B cell (primary cell): ENCODE results near the gene EEF1AKMT3. TPM values are rescaled to one million over a fixed set of nuclear protein-coding genes. Genes with fewer than 3 reads are reported as not detected.

ENCODE experiments used
- ATAC-seq: fragments of 200-7000 bp; cut with Tn5 transposase; one replicate; pipeline ENCODE4 v1.10.0; 2021; ENCODE audit warnings: low read depth, mild to moderate bottlenecking, moderate number of reproducible peaks, moderate library complexity
- CTCF ChIA-PET: fragments of 350-600 bp; sonication (Branson Sonifier 250); formaldehyde crosslinking; loops from one replicate; lab custom pipeline; 2021; ENCODE audit warnings: antibody characterized with exemption, inconsistent platforms; lab: Charles Lee
- POLR2A ChIA-PET: fragments of 350-600 bp; sonication (Branson Sonifier 250); formaldehyde crosslinking; loops from one replicate; lab custom pipeline; 2021; ENCODE audit warnings: antibody characterized with exemption; lab: Charles Lee
- DNase-seq: peaks from one replicate; pipeline ENCODE4 v3.0.0; 2013
- H2AFZ ChIP-seq: 2 replicates; pipeline ENCODE4 v1.6.1; 2012; ENCODE audit warnings: mild to moderate bottlenecking, low read depth, low read length; ENCODE audit not compliant: insufficient read depth, poor library complexity, severe bottlenecking
- H3K27ac ChIP-seq, 2 donors: 1 replicate in 1 of 2; 2 replicates in 1 of 2; pipeline ENCODE4 v1.5.1; 2012 to 2013; ENCODE audit warnings: low read length in 2 of 2, mild to moderate bottlenecking in 2 of 2, moderate library complexity in 1 of 2
- H3K27me3 ChIP-seq, 4 experiments: fragments of 200-600 bp in 1 of 4; sonication (generic) in 1 of 4; replicated peaks in 1 of 4; 1 replicate in 2 of 4; 2 replicates in 2 of 4; pipeline versions ENCODE4 v1.6.1 to v1.7.0; 2013 to 2016; ENCODE audit warnings: low read length in 3 of 4, mild to moderate bottlenecking in 2 of 4, mixed read lengths in 1 of 4, moderate library complexity in 1 of 4; ENCODE audit not compliant: insufficient read depth in 4 of 4, control insufficient read depth in 3 of 4; ENCODE audit errors: control extremely low read depth in 1 of 4
- H3K36me3 ChIP-seq, 2 experiments: replicated peaks in 1 of 2; 1 replicate in 1 of 2; 2 replicates in 1 of 2; pipeline versions ENCODE4 v1.6.1 to v1.7.1; 2013; ENCODE audit warnings: low read length in 1 of 2; ENCODE audit not compliant: insufficient read depth in 2 of 2, control insufficient read depth in 1 of 2; ENCODE audit errors: control extremely low read depth in 1 of 2, extremely low read depth in 1 of 2
- H3K4me1 ChIP-seq, 2 donors: fragments of 200-600 bp in 1 of 2; sonication (generic) in 1 of 2; 1 replicate in 1 of 2; 2 replicates in 1 of 2; pipeline versions ENCODE4 v1.5.1 to v1.6.1; 2013 to 2017; ENCODE audit warnings: low read length in 2 of 2; ENCODE audit not compliant: control insufficient read depth in 2 of 2, insufficient read depth in 2 of 2
- H3K4me2 ChIP-seq: replicated peaks from 2 replicates; pipeline ENCODE3; 2012; ENCODE audit warnings: mild to moderate bottlenecking, low read depth, low read length; ENCODE audit not compliant: poor library complexity, severe bottlenecking
- H3K4me3 ChIP-seq, 5 experiments: fragments of 200-600 bp in 1 of 5; sonication (generic) in 1 of 5; 1 replicate in 3 of 5; 2 replicates in 2 of 5; pipeline versions ENCODE4 v1.5.1 to v1.7.0; 2011 to 2016; ENCODE audit warnings: low read length in 4 of 5, mild to moderate bottlenecking in 4 of 5, low read depth in 2 of 5, control low read depth in 1 of 5, moderate library complexity in 1 of 5; ENCODE audit not compliant: insufficient read depth in 1 of 5; ENCODE audit errors: control extremely low read depth in 1 of 5, extremely low read depth in 1 of 5
- H3K79me2 ChIP-seq: fragments of 200-600 bp; sonication (generic); one replicate; pipeline ENCODE4 v1.6.0; 2016; ENCODE audit warnings: low read length; ENCODE audit not compliant: control insufficient read depth, insufficient read depth
- H3K9ac ChIP-seq: fragments of 200-600 bp; sonication (generic); 2 replicates; pipeline ENCODE4 v1.6.1; 2017; ENCODE audit warnings: mild to moderate bottlenecking, low read length, moderate library complexity
- H3K9me3 ChIP-seq, 3 donors: one replicate each; pipeline versions ENCODE4 v1.6.1 to v1.7.1; 2013; ENCODE audit warnings: low read length in 2 of 3; ENCODE audit not compliant: control insufficient read depth in 2 of 3, insufficient read depth in 1 of 3; ENCODE audit errors: control extremely low read depth in 1 of 3
- H4K20me1 ChIP-seq: 2 replicates; pipeline ENCODE4 v1.6.0; 2012; ENCODE audit warnings: mild to moderate bottlenecking, low read length; ENCODE audit not compliant: insufficient read depth, control insufficient read depth, poor library complexity, severe bottlenecking
- H3K27ac Mint-ChIP-seq: one replicate; pipeline ENCODE4 v1.8.0; 2021; ENCODE audit warnings: mixed read lengths
- H3K27me3 Mint-ChIP-seq: one replicate; pipeline ENCODE4 v1.8.0; 2021; ENCODE audit warnings: mixed read lengths
- H3K4me1 Mint-ChIP-seq: one replicate; pipeline ENCODE4 v1.8.0; 2021; ENCODE audit warnings: mixed read lengths
- H3K4me3 Mint-ChIP-seq: one replicate; pipeline ENCODE4 v1.8.0; 2021; ENCODE audit warnings: mixed read lengths
- H3K9me3 Mint-ChIP-seq: one replicate; pipeline ENCODE4 v1.8.0; 2022; ENCODE audit warnings: mixed read lengths; ENCODE audit not compliant: insufficient read depth
- EZH2 ChIP-seq: IDR thresholded peaks from 2 replicates; pipeline ENCODE4 v1.6.1; 2012; ENCODE audit warnings: borderline replicate concordance, low read depth, mild to moderate bottlenecking, moderate library complexity, low read length; ENCODE audit not compliant: insufficient read depth, poor library complexity, severe bottlenecking
- WGBS: methylation state at CpG from one replicate; pipeline ENCODE4 v1.1.5; 2013; ENCODE audit warnings: missing lambda C conversion rate; ENCODE audit not compliant: insufficient coverage; 5-methylcytosine and 5-hydroxymethylcytosine counted together
- intact Hi-C: fragments of 100-400 bp; cut with micrococcal nuclease; formaldehyde crosslinking; loops from one replicate; pipeline ENCODE4 v1.10.0; 2022
- polyA plus RNA-seq: library from polyadenylated mRNA; depleted of rRNA; stranded (reverse); fragments of >200 nt; gene quantifications from 2 replicates; pipeline ENCODE4 v1.2.3, GENCODE V29; 2012
- total RNA-seq, 2 donors: library from RNA; stranded (reverse); fragments of 120-200 nt in 1 of 2; gene quantifications; 1 replicate in 1 of 2; 2 replicates in 1 of 2; pipeline versions ENCODE4 v1.2.3 to v1.2.4, GENCODE V29; 2013 to 2022
- TF ChIP-seq, protein P1 (sequence below): fragments of 200-600 bp; IDR thresholded peaks from one replicate; pipeline ENCODE4 v1.8.0; 2022; ENCODE audit warnings: antibody characterized with exemption, mild to moderate bottlenecking

EEF1AKMT3 gene
- total and polyA plus RNA-seq, 2 donors (not counting 1 experiment from before 2014, with no cell fraction given): 0.89 to 1.3 TPM

GRCh38 chr12:57767876-57768275 lies 4.5 kb upstream of the EEF1AKMT3 start:
- Histone ChIP-seq H2AFZ (no peak overlapping the region), H4K20me1 (peaks cover 15% of the 10 kb centered on the region), H3K27ac (no peak overlapping the region), H3K9me3 (peaks cover 0 to 13% (median 0%) of the 10 kb centered on the region in 3 donors), H3K27me3 (peaks cover 0 to 38% (median 26%) of the 10 kb centered on the region in 4 experiments), H3K36me3 (no peaks in the 10 kb centered on the region), H3K4me1 (peaks cover 40 to 47% of the 10 kb centered on the region in 2 donors), H3K9ac (no peak overlapping the region), H3K4me2 (no peak overlapping the region), H3K79me2 (peaks cover 18% of the 10 kb centered on the region), H3K4me3 (no peak overlapping the region)
- DNase-seq: no peak
- Mint-ChIP-seq H3K27me3 (peaks cover 24% of the 10 kb centered on the region), H3K9me3 (no peaks in the 10 kb centered on the region), H3K4me1 (peaks cover 42% of the 10 kb centered on the region), H3K4me3 (no peak overlapping the region), H3K27ac (no peak overlapping the region)
- POLR2A ChIA-PET: no interaction called here
- intact Hi-C loops: no loop called here
- CTCF ChIA-PET: interaction anchor here (1.1 to 3.0 kb wide), 4 partner anchors 9 to 15 kb away, joined by 3 to 37 read pairs (median 5); partner anchors contain the start of gene TSFM
- WGBS: 100% methylated on average over 1 of the region's 3 CpGs
- no peak for ATAC-seq
- no peak for TF ChIP-seq EZH2
- TF ChIP-seq, protein P1, sequence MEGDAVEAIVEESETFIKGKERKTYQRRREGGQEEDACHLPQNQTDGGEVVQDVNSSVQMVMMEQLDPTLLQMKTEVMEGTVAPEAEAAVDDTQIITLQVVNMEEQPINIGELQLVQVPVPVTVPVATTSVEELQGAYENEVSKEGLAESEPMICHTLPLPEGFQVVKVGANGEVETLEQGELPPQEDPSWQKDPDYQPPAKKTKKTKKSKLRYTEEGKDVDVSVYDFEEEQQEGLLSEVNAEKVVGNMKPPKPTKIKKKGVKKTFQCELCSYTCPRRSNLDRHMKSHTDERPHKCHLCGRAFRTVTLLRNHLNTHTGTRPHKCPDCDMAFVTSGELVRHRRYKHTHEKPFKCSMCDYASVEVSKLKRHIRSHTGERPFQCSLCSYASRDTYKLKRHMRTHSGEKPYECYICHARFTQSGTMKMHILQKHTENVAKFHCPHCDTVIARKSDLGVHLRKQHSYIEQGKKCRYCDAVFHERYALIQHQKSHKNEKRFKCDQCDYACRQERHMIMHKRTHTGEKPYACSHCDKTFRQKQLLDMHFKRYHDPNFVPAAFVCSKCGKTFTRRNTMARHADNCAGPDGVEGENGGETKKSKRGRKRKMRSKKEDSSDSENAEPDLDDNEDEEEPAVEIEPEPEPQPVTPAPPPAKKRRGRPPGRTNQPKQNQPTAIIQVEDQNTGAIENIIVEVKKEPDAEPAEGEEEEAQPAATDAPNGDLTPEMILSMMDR: no peak

GRCh38 chr12:57769594-57769993 lies 2.8 kb upstream of the EEF1AKMT3 start:
- H3K9ac ChIP-seq: no peak overlapping the region
- H2AFZ ChIP-seq: no peak overlapping the region
- 98% methylated on average over 7 of the region's 11 CpGs for WGBS
- POLR2A ChIA-PET: no interaction called here
- no peak overlapping the region for H3K27ac ChIP-seq
- TF ChIP-seq EZH2: no peak
- TF ChIP-seq, protein P1: no peak
- CTCF ChIA-PET: no interaction called here
- H3K27me3 Mint-ChIP-seq: peaks cover 17% of the 10 kb centered on the region
- peaks cover 0 to 13% (median 0%) of the 10 kb centered on the region in 3 donors for H3K9me3 ChIP-seq
- H3K27me3 ChIP-seq: peaks cover 0 to 32% (median 22%) of the 10 kb centered on the region in 4 experiments
- peak; percentile 8 for DNase-seq
- no peak for ATAC-seq
- H3K4me1 Mint-ChIP-seq: peaks cover 36% of the 10 kb centered on the region
- peaks cover 38 to 47% of the 10 kb centered on the region in 2 donors for H3K4me1 ChIP-seq
- peaks cover 3% of the 10 kb centered on the region for H4K20me1 ChIP-seq
- H3K9me3 Mint-ChIP-seq: no peaks in the 10 kb centered on the region
- no peak overlapping the region for H3K27ac Mint-ChIP-seq
- H3K4me3 Mint-ChIP-seq: no peak overlapping the region
- no peaks in the 10 kb centered on the region for H3K36me3 ChIP-seq
- H3K4me3 ChIP-seq: no peak overlapping the region
- peaks cover 7% of the 10 kb centered on the region for H3K79me2 ChIP-seq
- intact Hi-C loops: no loop called here
- H3K4me2 ChIP-seq: no peak overlapping the region
